Stimulated activated CD8-positive, alpha-beta memory T cell treated with anti-CD3 and anti-CD28 coated beads, Interleukin-12 subunit alpha, Interleukin-12 subunit beta, amount 100 ng/mL, for 24 hours (primary cell): Measurements from ENCODE around the gene SLC16A1.

ENCODE experiments used
- DNase-seq: peaks from one replicate; pipeline ENCODE4 v3.0.0-alpha.2; 2020; ENCODE audit errors: extremely low read depth

SLC16A1 gene

DNA sequence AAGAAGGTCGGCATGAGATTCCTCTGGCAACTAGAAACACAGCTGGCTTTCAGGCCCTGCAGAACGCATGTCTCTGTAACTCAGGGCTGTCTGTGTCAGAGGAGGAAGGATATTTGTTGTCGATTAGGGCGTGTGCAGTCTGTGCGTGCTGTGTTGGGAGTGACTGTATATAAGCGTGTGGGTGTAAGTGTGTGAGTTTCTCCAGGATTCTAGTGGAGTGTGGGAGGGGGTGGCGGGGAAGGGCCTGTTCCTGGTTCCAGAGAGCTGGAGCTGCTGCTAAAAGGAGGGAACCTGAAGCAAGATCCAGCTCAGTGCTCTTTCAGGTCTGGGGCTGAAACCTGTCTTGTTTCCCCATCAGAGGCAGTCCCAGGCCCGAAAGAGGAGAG is 74.3 kb downstream of the SLC16A1 start:
- no peak for DNase-seq

DNA sequence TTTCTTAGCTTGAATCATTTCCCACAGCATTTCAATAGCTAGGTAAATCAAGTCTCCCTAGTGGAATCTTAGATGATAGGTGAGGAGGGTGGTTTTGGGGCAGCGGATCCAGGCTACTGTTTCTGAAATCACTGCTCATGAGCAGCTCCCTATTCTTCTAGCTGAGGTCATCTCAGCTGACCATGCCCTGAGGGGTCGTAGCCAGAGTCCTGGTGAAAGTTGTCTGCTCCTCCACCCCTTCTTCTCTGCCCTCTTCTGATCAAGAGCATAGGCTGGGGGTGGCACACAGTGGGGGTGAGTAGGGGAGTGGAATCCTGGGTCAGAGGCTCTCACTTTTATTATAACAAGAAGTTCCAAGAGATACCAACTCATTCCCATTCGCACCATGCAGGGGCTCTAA is 76.2 kb downstream of the SLC16A1 start:
- no peak for DNase-seq

DNA sequence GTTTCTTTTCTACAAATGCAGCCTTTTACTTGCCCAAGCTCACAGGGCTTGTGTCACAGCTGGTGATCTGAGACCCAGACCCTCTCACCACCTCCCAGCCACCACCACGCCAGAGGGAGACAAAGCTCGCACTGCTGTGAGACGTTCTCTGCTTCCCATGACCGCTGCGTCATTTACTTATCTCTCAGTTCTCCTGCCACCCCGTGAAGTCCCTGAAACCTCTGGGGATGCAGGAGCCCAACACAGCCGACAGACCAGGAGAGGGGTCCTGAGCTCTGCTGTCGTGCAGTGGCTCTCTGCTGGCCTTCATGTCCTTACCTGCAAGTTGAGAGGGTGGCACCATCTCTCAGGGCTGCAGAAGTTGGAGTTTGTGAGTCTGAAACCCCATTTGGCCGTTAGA is 77.7 kb downstream of the SLC16A1 start:
- DNase-seq, result no peak

DNA sequence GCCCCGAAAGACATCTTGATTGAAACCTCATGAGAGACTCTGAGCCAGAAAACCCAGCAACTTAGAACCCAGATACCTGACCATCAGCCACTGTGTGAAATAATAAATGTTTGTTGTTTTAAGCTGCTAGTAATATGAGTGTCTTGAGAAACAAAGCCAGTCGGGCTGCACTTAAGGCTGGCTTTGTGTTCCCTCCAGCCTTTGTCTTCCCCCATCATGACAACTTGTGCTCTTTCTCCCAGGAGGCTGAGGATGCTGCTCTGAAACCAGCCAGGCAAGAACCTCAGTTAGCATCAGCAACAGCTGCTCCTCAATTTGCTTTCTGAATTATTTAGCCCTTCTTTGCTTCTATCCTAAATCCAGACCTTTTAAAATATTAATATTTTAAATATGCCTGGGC is 78.2 kb downstream of the SLC16A1 start:
- DNase-seq, result no peak

DNA sequence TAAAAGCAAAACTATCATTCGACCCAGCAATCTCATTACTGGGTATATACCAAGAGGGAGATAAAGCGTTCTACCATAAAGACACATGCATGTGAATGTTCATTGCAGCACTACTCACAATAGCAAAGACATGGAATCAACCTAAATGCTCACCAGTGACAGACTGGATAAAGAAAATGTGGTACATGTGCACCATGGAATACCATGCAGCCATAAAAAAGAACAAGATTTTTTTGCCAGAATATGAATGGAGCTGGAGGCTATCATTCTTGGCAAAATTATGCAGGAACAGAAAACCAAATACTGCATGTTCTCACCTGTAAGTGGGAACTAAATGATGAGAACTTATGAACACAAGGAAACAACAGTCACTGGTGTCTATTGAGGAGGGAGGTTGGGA is 79.7 kb downstream of the SLC16A1 start:
- no peak for DNase-seq

DNA sequence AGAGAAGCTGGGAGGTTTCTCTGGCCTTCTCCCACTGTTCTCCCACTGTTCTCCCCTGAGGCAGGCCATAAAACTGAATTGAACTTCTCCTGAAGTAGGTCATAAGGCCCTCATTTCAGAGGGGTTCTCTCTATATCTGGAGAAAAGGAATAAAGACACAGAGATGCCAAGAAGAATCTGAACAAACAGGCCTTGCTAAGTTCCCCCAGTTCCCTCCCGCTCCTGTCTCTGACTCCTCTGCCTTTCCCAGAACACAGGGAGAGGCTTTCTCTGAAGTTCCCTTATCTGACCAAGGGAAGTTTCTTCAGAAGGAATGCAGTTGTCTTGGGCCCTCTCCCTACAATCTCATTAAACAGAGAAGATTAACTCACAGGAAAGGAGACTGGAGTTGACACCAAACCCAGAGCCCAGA is 83.4 kb downstream of the SLC16A1 start:
- no peak for DNase-seq

DNA sequence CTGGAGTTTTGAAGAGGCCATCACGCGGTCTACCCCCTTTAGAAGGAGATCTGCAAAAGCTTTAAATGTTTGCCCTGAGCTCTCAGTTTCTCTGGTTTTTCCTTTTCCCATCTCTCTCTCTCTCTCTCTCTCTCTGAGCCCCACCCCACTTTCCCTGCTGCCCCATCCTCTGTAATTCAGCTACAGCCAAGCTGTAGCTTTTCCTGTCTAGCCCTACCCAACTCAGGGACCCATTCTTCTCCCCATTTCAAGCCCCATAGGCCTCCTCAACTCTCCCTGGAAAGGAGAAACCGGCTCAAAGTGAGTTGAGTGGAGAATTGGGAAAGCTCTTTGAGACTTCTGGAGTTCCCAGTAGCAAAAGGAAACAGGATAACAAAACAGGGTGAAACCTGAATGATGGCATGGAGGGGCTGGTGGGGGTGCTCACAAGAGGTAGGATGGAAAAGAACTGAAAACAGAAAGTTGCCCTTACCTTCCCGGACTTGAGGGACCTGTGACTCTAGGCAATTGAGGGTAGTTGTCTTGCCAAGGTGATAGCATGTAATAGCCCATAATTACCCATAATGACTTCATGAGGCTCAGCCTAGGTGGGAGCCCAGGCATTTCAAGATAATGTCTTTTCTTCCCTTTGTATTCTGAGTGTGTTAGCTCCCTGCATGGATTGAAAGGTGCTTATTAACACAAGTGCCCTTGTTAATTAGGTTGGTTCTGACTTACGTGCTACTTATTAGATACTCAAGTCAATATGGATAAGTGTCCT is 84.9 kb downstream of the SLC16A1 start:
- no peak for DNase-seq

DNA sequence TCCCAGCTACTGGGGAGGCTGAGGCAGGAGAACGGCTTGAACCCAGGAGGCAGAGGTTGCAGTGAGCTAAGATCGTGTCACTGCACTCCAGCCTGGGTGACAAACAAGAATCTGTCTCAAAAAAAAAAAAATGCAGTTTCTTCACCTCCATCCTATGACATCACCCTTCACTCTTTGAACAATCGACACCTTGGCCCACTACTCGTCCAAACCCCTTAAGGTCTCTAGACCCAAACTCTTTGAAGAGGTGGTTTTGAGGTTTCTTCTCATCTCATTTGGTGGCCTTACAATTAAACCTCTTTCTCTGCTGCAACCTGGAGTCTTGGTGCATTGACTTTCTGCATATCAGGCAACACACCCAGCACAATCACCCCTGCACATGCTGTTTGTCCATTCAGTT is 86.1 kb downstream of the SLC16A1 start:
- no peak for DNase-seq

DNA sequence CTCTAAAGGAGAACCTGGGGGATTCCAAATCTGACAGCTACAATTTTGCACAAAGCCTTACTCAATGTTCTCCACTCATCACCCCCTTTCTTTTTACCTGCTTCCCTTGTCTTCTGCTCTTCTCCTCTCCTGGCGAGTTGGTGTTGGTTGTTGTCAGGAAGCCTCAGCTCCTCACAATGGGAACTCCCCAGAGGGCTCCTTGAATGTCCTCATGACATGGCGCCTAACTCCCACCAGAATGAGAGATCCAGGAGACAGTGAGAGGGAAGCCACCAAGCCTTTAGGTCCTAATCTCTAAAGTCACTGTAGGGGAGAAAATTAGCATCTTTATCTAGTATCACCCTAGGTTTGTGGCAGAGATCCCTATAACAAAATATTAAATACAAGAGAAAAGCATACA is 87.8 kb downstream of the SLC16A1 start:
- DNase-seq, result no peak

DNA sequence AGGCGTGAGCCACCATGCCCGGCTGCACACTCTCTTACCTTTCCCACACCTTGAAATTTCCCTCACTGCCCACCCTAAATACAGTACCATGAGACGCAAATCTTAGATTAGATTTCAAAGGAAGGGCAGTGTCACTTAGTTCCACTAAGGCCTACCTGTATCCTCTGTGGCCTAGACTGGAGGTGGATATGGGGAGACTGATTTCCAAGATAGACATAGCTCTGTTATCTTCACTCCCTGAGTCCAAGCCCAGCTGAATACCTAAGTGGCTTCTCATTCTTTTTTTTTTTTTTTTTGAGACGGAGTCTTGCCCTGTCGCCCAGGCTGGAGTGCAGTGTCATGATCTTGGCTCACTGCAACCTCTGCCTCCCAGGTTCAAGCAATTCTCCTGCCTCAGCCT is 89.0 kb downstream of the SLC16A1 start:
- no peak for DNase-seq

DNA sequence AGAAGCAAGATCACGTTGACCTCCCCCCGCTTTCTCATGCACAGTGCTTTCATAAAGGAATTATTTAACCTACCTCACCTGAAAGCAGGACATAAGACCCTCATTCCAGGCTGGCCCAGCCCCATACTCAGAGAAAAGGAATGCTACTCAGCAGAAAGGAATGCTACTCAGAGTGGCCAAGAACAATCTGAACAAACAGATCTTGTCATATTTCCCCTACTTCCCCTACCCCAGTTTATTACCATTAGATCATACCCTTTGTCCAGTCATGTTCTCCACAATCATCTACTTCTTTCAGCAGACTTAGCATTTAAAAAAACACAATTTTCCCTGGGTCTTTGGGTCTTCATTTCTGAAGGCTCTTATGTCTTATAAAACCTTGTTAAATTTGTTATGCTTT is 89.8 kb downstream of the SLC16A1 start:
- DNase-seq, result no peak

DNA sequence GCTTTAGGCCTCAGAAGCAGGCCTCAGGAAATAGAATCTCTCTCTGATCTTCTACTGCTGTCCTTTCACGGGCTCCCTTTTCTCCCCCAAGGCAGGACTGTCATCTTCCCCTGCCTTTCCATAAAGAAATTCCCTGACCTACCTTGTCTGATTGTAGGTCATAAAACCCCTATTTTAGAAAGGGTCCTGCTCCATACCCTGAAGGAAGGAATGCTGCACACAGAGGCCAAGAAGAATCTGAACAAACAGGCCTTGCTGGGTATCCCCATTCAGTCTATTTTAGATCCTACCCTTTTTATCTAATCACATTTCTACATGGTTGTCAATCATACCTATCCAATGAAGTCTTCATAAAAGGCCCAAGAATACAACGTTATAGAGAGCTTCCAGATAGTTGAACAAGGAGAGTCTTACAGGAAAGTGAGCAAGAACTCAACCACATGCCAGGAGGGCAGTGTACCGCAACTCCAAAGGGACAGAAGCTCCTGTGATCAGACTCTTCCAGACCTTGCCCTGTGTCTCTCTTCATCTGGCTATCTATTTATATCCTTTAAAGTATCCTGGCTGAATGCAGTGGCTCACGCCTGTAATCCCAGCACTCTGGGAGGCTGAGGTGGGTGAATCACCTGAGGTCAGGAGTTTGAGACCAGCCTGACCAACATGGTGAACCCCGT is 93.1 kb downstream of the SLC16A1 start:
- no peak for DNase-seq
